Body of pancreas (tissue), 4 donors: Measurements from ENCODE around the gene SRBD1.

ENCODE experiments used
- CTCF ChIP-seq, 7 experiments: fragments of 450-650 bp in 4 of 7; fragments of 200-600 bp in 3 of 7; sonication (generic) in 3 of 7; IDR thresholded peaks; one replicate each; pipeline ENCODE4 v1.5.1; 2016 to 2019; ENCODE audit warnings: antibody characterized with exemption in 7 of 7
- POLR2A ChIP-seq, 3 donors: fragments of 450-650 bp; IDR thresholded peaks; one replicate each; pipeline ENCODE4 v1.6.1; 2016; ENCODE audit warnings: antibody characterized with exemption in 3 of 3, mild to moderate bottlenecking in 2 of 3

- TF ChIP-seq CTCF (IDR thresholded peaks at IDR 0.05) (no peak), POLR2A (IDR thresholded peaks at IDR 0.05) (no peak)
Measured at GRCh38 chr2:45470531-45470930, 140.5 kb downstream of the SRBD1 start.
